ENCODE data around the gene KIAA1217.

Gene KIAA1217

GRCh38 chr10:24374134-24374915 lies 165.4 kb downstream of the KIAA1217 start:
- peak; percentile 94 for DNase-seq

- DNase-seq, result no peak
Observed at GRCh38 chr10:24375510-24375909, 166.6 kb downstream of the KIAA1217 start.

- no peak for DNase-seq
Observed at GRCh38 chr10:24376731-24377130, 167.8 kb downstream of the KIAA1217 start.

GRCh38 chr10:24378126-24378920 lies 169.4 kb downstream of the KIAA1217 start:
- no peak for DNase-seq

GRCh38 chr10:24381235-24382010 lies 172.5 kb downstream of the KIAA1217 start:
- DNase-seq, result no peak

GRCh38 chr10:24382045-24382444 lies 173.1 kb downstream of the KIAA1217 start:
- DNase-seq, result no peak

- no peak for DNase-seq
Observed at GRCh38 chr10:24382596-24382978, 173.6 kb downstream of the KIAA1217 start.

- DNase-seq, result no peak
Observed at GRCh38 chr10:24382979-24383663, 174.2 kb downstream of the KIAA1217 start.

GRCh38 chr10:24383681-24384106 lies 174.8 kb downstream of the KIAA1217 start:
- peak; percentile 98 for DNase-seq

- no peak for DNase-seq
Observed at GRCh38 chr10:24384954-24385353, 176.0 kb downstream of the KIAA1217 start.

- DNase-seq, result peak; percentile 86
Observed at GRCh38 chr10:24385776-24386175, 176.8 kb downstream of the KIAA1217 start.

GRCh38 chr10:24390146-24390700 lies 181.3 kb downstream of the KIAA1217 start:
- DNase-seq, result no peak

- DNase-seq, result no peak
Observed at GRCh38 chr10:24390746-24391145, 181.8 kb downstream of the KIAA1217 start.

- peak; percentile 58 for DNase-seq
Observed at GRCh38 chr10:24393201-24393600, 184.3 kb downstream of the KIAA1217 start.

- DNase-seq, result peak; percentile 72
Observed at GRCh38 chr10:24394461-24395190, 185.7 kb downstream of the KIAA1217 start.

- no peak for DNase-seq
Observed at GRCh38 chr10:24396396-24396795, 187.5 kb downstream of the KIAA1217 start.

- no peak for DNase-seq
Observed at GRCh38 chr10:24397662-24398061, 188.7 kb downstream of the KIAA1217 start.

- DNase-seq, result no peak
Observed at GRCh38 chr10:24404567-24404966, 195.6 kb downstream of the KIAA1217 start.

- no peak for DNase-seq
Observed at GRCh38 chr10:24405635-24406034, 196.7 kb downstream of the KIAA1217 start.

- DNase-seq, result no peak
Observed at GRCh38 chr10:24406809-24407483, 198.0 kb downstream of the KIAA1217 start.

GRCh38 chr10:24407928-24408327 lies 199.0 kb downstream of the KIAA1217 start:
- no peak for DNase-seq
